GM23248 (cell line): ENCODE data around the gene SERPINC1.

Experiments
- EZH2 ChIP-seq: fragments of 200-600 bp; sonication (generic); IDR thresholded peaks from 2 replicates; pipeline ENCODE4 v1.6.1; 2018; ENCODE audit warnings: antibody characterized with exemption, mild to moderate bottlenecking; ENCODE audit not compliant: insufficient read depth, poor library complexity, severe bottlenecking
- EZH2phosphoT487 ChIP-seq: fragments of 200-600 bp; sonication (generic); IDR thresholded peaks from 2 replicates; pipeline ENCODE4 v1.6.1; 2018; ENCODE audit warnings: antibody characterized with exemption, moderate library complexity, mild to moderate bottlenecking, low read depth; ENCODE audit not compliant: insufficient read depth

DNA sequence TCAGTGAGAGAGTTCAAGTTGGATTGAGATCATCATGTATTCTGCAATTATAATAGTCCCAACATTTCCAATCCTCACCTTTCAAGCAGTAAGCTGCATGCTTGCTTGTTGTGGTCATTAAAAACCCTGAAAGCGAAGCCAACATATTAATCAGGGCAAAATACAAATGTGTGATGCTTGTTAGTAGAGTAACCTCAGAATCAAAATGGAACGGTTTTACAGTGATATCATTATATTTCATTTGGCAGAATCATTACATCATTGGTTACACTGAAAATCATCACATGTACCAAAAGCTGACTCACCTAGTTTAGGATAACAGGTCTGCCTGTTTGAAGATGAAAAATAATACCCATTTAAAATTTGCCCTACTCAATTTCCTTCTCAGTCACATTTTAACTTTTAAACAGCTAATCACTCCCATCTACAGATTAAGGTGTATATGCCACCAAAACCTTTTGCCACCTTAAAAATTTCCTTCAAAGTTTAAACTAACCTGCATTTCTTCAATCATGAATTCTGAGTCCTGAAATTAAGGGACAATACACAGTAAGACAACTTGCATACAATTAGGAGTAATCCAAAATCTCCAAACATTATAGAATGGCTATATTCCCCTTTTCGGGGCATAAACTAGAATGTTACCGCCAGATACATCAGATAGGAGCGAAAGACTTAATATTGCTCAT is 52.8 kb downstream of the SERPINC1 start:
- TF ChIP-seq EZH2phosphoT487 (no peak), EZH2 (no peak)
